ENCODE measurements around the gene IL33. TPM values are rescaled to one million over a fixed set of nuclear protein-coding genes. Genes with fewer than 3 reads are reported as not detected.

The IL33 gene
- total RNA-seq, 2 experiments from 2014 or later, result not detected

- peaks cover 6% of the 10 kb centered on the region for H3K27me3 Mint-ChIP-seq
- H3K9me3 Mint-ChIP-seq (ENCODE audit: low read depth), result no peaks in the 10 kb centered on the region
- no peak overlapping the region for H3K4me3 Mint-ChIP-seq
- ATAC-seq (no peak), DNase-seq (no peak)
- H3K4me1 Mint-ChIP-seq, result no peaks in the 10 kb centered on the region
- H3K27ac Mint-ChIP-seq, result no peak overlapping the region
- no peaks in the 10 kb centered on the region for H3K36me3 Mint-ChIP-seq
- CTCF ChIA-PET, result no interaction called here
Observed at GRCh38 chr9:6277417-6277816, 61.8 kb downstream of the IL33 start.

DNA sequence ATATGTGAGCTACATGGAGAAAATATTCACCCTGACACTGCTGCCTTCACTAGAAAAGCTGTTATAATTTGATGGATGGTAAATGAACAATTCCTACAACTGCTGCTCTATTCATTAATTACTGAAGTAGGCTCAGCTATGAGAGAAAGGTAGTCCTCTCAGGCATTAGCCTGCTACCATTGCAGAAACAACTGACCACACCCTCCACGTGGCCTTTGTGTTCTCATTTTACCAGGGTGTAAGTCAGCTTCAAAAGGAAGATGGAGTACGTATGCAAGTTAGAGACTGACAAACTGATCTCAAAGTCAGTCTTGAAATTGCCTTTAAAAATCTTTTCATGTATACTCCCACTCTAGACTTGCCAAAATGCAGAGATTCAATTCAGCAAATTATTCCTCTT lies 86.3 kb downstream of the IL33 start:
- Mint-ChIP-seq H3K27me3 (peaks cover 36% of the 10 kb centered on the region), H3K27ac (no peak overlapping the region), H3K36me3 (no peaks in the 10 kb centered on the region), H3K9me3 (ENCODE audit: low read depth) (no peaks in the 10 kb centered on the region), H3K4me3 (no peak overlapping the region), H3K4me1 (no peaks in the 10 kb centered on the region)
- CTCF ChIA-PET, result no interaction called here
- DNase-seq (no peak), ATAC-seq (no peak)

DNA sequence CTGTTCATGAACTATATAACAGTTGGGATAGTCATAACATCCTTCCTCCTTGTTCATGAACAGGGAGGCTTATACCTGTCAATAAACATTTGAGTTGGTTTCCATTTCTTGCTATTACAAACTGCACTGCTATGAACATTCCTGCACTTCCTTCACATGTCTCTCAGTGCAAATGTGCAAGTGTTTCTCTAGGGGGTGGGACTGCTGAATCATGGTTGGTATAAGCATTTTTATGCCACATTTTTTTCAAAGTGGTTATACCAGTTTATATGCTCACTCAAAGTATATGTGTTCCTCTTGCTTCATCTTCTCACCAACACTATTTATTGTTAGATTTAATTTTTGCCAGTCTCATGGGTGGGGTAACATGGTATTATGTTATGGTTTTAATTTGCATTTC lies 86.8 kb downstream of the IL33 start:
- Mint-ChIP-seq H3K36me3 (no peaks in the 10 kb centered on the region), H3K27ac (no peak overlapping the region)

GRCh38 chr9:6304232-6304631 lies 88.6 kb downstream of the IL33 start:
- CTCF ChIA-PET, result no interaction called here
- no peak overlapping the region for H3K27ac Mint-ChIP-seq
- ATAC-seq (no peak), DNase-seq (no peak)
- peaks cover 37% of the 10 kb centered on the region for H3K27me3 Mint-ChIP-seq
- no peaks in the 10 kb centered on the region for H3K36me3 Mint-ChIP-seq
- no peaks in the 10 kb centered on the region for H3K9me3 Mint-ChIP-seq (ENCODE audit: low read depth)
- H3K4me1 Mint-ChIP-seq, result no peaks in the 10 kb centered on the region
- H3K4me3 Mint-ChIP-seq, result no peak overlapping the region

More for the DNA sequence above, 86.8 kb downstream of the IL33 start:
- CTCF ChIA-PET, result no interaction called here
- no peak for DNase-seq
- no peaks in the 10 kb centered on the region for H3K4me1 Mint-ChIP-seq
- peaks cover 37% of the 10 kb centered on the region for H3K27me3 Mint-ChIP-seq
- H3K9me3 Mint-ChIP-seq (ENCODE audit: low read depth), result no peaks in the 10 kb centered on the region
- no peak overlapping the region for H3K4me3 Mint-ChIP-seq
- ATAC-seq, result no peak

GRCh38 chr9:6305954-6306563 lies 90.5 kb downstream of the IL33 start:
- H3K4me1 Mint-ChIP-seq, result no peaks in the 10 kb centered on the region
- ATAC-seq, result no peak
- peaks cover 35% of the 10 kb centered on the region for H3K27me3 Mint-ChIP-seq
- H3K9me3 Mint-ChIP-seq (ENCODE audit: low read depth), result no peaks in the 10 kb centered on the region
- CTCF ChIA-PET, result interaction anchor here (0.6 to 2.1 kb wide), 9 partner anchors 47 to 419 kb away, joined by 3 to 17 read pairs (median 4); no protein-coding TSS in a partner anchor
- H3K27ac Mint-ChIP-seq, result no peak overlapping the region
- DNase-seq, result no peak
- no peak overlapping the region for H3K4me3 Mint-ChIP-seq
- no peaks in the 10 kb centered on the region for H3K36me3 Mint-ChIP-seq

Other genes starting within 250 kb of the IL33 start
- gene RANBP6, start 200.2 kb upstream of the IL33 start, total RNA-seq, result 10 to 100 TPM; 18.8 to 24.0 TPM
- not detected for gene TPD52L3, start 112.6 kb downstream of the IL33 start, total RNA-seq
- 10 to 100 TPM; 68.0 to 86.4 TPM for gene UHRF2, start 197.4 kb downstream of the IL33 start, total RNA-seq